HG03521 (cell line): Measurements from ENCODE around the gene HLA-DMA.

ENCODE experiments used
- ATAC-seq: cut with Tn5 transposase; IDR thresholded peaks from one replicate; pipeline ENCODE4 v1.9.1; 2021; ENCODE audit warnings: mild to moderate bottlenecking, moderate library complexity; ENCODE audit not compliant: unreplicated experiment

Gene HLA-DMA

DNA sequence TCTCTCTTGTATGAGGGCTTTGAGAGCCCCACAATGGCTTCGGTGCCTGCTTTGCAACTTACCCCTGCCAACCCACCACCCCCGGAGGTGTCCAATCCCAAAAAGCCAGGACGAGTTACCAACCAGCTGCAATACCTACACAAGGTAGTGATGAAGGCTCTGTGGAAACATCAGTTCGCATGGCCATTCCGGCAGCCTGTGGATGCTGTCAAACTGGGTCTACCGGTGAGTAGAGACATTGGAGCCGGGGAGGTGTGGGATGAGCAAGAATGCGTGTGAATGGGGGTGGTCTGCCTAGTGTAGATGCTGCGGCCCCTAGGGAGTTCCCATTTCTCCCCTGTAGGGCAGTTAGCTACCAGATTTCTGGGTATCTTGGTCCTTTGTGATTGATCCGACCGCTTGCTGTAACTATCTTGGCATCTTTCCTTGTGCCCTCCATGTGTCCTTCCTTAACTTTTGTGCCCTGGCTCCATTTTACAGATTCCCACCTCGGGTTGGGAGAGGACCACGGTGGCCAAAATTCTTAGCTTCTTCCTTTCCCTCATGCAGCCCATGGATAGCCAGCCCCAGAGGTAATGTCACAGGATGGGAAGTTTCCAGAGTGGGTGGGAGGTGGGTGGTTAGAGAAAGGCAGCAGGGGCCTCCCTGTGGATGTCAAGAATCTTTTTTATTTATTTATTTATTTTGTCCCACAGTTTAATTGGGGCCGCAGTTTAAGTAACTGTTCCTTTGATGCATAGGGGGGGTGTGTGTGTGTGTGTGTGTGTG, 21.8 kb upstream of the HLA-DMA start:
- no peak for ATAC-seq

DNA sequence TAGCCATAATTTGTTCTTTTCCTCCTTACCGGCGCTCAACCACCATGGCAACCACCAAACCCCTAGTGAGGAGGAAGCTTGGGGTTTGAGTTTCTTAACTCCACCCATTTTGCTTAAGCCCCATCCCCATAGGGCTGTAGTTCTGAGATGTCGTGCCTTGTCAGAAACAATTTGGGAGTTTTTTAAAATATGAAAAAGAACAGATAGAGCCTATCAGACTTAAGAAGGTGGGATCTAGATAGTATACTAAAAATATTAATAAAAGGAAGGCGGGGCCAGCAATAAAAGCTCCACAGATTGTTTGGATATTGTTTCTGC, 21.1 kb upstream of the HLA-DMA start:
- ATAC-seq: no peak

DNA sequence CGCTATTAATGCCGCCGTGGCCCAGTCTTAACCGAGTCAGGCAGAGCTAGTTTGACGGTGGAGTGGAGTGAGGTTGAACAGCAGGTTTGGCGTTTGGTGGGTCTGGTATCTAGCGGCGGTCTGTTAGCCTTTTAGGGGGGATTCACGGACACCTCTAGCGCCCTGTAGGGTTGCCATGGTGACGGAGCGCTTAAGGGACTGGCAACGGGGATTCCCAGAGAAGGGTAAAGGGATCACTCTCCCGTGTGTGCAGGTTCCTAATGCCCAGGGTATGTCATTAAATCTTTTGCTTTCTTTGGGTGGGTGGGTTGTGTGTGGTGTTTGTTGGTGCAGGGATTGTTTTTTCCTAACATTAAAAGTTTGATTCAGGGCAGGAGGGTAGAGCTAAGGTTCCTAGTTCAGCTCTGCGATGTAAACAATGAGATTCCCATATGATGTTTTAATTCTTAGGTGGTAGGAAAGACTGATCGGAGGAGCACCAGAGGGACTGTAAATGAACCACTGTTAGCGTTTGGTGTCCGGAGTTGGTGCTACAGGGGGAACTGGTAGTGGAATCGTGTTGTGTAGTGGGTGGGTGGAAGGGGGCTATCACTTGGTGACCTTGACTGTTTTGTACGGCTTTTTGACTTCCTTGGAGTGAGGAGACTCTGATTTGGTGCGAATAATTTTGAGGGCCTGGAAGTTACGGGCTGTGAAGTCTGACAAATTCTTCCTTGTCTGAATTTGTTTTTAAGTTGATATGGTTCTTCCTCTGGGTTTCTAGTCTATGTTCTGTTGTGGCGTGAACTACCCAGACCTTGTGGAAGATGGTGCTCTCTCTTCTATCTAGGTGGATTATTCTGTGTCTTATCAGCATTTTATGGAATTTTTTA, 20.5 kb upstream of the HLA-DMA start:
- no peak for ATAC-seq

DNA sequence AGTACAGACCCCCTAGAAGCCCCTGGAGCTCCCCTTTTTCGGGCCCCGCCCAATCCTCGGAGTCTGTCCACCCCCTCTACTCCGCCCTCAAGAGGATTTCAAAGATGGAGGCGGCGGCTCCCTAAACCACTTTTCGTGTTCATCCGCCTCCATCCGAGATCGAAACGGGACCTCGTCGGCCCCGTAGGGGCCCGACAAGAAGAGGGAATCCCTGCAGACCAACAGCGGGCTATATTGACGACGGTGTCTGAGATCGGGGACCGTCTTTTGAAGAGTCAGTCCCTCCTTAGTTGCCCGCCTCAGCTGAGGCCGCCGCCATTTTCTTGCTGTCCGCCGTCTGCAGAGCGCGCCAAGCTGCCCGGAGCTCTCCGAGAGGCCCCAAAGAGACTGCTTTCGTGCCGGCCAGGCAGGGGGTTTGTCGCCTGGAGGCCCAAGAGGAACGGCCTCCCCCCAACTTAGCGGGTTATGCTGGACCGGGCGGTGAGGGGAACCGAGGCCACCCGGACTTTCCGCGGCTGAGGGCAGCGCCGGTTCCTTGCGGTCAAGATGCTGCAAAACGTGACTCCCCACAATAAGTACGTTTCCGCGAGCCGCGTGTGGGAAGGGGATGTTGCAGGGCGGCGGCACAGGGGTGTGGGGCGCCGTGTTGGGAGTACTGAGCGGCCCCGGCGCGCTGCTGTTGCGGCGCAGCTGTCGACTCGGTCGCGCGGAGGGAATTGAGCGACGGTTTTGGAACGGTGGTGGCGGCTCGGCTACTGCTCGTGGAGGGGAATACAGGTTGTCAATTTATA, 19.7 kb upstream of the HLA-DMA start:
- no peak for ATAC-seq

DNA sequence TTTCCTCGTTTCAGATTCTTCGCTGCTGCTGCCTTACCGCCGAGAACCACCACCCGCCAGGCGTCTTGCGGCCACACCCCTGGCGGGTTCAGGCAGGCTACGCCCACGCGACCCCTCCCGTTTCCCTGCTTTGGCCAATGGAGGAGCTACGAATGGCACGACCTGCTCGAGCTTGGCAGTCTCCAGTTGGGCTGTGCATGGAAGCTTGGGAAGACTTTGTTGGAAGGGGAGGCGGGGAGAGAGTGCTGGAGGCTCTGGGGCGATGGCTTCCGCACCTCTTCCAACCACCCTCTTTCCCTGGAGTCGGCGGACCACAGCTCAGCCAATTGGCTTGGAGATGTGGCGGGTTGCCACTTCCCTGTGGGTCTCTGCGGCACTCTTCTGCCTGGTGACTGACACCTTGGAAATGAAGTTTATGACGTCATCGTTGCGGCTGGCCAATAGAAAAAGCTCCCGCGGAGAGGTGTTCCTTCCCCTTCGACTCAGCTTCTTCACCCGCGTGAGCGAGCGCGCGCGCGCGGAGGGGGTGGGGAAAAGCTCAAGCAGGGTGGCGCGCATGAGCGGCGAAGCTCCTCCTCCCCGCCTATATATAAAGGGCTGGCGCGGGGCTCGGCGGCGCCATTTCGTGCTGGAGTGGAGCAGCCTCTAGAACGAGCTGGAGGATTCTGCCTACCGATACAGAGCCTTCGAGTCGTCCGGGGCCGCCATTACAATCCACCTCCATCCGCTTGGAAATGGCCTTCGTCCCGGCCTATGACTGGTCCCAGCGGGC, 18.9 kb upstream of the HLA-DMA start:
- peak; percentile 39 for ATAC-seq

DNA sequence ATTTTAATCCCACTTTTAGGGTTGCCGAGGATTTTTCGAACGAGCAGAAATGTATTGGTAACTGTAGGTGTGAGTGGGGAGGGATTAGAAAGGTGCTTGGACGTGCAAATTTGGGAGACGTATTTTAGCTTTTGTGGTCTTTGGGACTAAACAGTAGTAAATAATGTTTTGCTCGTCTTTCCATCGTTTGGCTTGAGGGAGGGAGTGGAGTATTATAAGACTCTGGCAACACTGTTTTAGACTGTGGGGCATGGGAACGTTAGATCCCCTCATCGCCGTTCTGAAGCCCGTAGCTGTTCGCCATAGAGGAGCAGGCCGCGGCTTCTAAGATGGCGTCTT, 18.3 kb upstream of the HLA-DMA start:
- no peak for ATAC-seq

DNA sequence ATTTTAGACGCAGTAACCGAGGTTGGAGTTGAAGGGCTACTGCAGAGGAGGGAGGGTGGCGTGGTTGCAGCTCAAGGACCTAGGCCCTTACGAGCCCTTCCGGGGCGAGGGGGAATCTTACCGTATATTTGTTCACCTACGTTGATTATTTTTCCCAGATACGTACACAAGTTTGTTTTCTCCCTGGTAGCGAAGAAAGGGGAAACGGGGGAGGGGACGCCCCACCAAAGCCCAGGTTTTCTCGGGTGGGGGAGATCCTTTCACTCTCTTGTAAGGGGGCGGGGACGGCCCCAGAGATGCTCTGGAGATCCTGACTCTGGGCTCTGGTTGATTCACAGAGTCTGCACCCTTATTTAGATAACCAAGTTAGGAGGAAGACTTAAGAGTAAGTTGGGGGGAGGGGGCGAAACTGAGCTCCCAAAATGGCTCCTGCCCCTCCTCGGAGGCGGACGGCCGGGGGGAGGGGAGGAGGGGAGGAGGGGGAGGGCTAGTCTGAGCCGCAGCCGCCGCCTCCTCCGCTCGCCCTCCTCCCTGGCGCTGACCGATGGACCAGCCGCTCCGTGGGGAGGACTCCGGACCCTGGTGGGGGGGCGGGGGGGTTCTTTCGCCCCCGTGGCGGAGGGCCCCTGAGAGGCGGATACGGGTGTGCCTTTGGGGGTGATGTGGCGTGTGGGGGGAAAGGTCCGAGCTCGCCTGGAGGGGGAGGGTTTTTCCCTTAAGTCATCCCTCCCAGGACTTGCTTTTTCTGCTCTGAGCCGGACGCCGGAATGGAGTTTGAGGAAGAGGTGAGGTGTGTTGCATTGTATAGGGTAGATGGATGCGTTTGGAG, 17.7 kb upstream of the HLA-DMA start:
- ATAC-seq: no peak

DNA sequence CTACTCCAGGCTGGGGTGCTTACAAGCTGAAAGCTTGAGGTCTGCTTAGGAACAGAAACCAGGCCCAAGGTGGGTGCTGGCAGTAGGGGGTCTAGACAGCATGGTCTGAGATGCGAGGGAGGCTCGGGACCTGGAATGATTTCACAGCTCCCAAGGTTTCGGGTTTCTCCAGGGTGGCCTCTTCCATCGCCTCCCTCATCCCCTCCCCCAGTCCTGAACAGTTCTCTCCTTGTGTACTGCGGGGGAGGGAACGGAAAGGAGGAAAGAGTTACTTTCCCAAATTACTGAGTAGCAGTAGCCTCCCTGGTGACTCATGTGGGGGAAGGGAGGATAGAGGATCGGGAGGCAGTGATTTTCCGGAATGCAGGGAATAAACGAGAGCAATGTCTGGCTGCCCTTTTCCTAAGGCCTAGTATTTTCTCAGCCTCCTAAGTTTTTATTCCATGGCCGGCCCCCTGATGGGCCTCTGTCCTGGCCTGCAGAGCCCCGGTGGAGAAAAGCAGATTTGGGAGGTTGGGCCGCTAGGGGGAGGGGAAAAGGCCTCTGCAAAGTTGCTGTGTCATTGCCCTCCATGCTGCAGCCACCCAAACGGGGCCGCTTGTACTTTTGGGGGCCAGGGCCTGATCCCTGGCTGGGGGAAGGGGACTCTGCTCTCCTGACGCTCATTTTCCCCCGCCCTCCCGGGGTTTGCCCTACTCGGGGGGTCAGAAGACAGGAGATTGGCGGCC, 17.0 kb upstream of the HLA-DMA start:
- no peak for ATAC-seq

DNA sequence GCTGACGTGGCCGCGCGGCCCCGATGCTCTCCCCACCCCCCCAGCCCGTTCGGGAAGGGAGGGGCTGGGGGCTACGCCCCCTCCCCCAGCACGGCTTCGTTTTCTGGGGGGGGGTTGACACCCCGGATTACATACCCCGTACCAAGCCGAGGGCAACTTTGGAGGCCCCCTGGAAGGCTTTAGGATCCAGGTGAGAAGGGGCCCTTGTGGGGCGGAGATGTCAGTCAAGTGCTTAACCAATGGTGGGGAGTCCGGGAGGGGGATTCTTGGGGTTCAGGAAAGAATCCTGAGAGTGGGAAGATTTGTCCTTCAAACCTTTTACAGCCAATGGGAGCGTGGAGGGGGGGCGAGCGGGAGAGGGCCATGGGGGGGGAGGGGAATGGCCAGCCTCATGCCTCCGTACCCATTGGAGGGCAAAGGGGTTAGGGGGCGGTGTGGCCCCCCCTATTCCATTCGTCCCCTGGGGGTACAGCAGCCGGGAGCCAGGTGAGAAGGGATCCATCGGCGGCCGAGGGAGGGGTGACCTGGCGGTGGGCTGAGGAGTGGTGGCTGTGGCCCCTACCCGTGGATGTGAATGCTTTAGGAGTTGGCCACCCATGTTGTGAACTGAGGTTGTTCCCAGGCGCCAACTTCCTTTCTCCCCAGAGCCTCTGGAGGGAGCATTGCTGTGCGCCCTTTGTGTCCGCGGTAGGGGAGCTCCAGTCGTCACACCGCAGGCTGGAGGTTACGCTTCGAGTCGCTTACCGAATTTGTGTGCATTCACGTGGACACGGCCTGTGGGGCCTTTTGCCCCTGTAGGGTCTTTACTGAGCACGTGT, 16.2 kb upstream of the HLA-DMA start:
- ATAC-seq: no peak

DNA sequence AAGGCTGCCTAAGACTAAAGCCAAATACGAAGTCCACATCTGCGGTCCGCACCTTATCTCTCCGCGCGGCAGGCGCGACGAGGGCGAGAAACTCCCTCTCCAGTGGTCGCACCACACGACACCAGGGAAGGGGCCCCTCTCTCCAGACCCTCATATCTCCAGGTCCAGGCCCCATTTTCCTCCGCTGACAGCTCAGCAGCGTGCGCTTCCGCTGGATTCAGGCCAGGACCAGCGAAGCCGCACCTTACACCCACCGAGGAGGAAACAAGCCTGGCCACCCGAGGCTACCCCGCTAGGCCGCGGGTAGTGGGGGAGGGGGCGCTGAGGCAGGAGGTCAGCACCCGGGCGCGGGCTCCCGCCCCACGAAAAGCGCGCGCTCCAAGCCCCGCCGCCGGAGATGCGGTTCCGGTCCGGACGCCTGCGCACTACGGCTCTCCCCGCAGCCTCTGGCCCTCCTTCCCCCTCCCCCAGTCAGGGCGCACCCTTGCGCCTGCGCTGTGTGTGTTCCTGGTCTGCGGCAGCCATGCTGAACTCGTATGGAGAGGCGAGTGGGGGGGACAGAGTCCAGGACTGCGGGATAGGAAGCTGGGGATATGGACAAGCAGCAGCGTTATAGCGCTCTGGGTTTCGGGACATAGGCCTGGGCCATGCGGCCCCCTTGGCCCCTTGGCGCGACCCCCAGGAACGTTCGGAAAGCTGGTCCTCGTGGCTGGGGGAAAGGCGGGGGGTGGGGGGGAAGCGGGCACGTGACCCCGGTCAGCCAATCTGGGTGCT, 15.4 kb upstream of the HLA-DMA start, which contains the start of gene BRD2:
BRD2 (plus strand) TSS at position 502 of the 774 bp plus-strand sequence. CDS start 4,305 bp downstream, outside the sequence.
- ATAC-seq: peak; percentile 36

DNA sequence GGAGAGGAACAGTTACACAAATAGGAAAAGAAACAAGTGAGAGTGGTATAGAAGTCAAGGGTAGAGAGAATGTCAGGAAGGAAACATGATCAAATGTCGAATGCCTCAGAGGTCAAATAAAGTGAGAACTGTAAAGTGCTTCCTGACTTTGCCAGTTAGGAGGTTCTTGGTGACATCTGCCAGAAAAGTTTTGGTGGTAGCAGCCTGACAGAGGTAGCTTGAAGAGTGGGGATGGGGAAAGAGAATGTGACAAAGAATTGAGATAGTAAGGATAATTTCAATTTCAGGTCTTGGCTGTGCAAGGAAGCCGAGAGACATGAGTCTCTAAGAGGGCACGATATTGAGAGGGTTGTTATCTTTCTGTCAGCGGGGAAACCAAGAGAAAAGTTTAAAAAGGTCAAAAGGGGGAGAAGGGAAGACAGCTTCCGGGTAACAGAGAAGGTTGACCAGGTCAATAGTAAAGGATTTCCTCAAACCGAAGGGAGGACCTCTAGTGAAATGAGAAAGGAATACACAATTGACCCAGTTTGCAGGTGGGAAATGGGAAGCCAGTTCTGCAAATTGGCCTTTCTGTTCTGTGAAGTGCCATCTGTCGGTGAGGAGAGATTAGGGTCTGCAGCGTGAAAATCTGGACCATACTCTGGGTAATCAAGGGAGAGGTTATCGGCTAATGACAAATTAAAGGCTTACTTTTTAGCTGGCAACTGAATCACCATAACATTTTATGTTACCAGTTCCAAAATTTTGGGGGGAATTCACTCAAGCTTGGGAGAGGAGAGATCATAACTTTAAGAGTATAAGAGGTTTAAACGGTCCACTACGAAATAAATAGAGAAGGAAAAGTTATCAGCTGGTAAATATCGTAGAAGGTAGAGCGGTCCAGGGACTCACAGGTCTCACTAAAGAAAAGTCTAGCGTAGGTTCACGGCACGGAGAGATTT, 14.5 kb upstream of the HLA-DMA start:
- ATAC-seq: no peak

DNA sequence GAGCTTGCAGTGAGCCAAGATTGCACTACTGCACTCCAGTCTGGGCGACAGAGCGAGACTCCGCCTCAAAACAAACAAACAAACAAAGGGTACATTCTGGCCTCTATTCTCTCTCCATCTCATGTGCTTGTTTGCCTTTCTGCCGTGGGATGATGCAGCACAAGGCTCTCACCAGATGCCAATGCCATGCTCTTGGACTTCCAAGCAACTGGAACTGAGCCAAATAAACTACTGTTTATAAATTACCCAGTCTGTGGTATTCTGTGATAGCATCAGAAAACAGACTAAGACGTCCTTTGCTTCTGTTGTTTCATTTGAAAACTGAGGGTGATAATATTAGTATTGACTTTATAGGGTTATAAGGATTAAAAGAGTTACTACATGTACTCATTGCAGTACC, 11.9 kb upstream of the HLA-DMA start:
- no peak for ATAC-seq

DNA sequence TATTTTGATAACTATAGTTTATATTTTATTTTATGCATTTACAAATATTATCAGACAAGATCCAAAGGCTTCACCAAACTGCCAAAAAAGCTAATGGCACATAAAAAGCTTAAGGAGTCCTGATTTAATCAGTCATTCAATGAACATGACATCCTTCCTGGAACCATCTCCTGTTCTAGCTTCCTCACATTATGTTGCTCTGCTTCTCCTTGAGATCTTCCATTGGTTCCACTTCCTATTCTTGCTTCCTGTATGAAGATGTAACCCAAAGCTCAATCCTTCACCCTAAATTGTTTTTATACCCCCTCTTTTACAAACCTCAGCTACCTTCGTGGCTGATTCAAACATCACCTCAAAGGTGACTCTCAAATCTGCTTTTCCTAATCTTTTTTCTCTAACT, 11.0 kb upstream of the HLA-DMA start:
- ATAC-seq: no peak

DNA sequence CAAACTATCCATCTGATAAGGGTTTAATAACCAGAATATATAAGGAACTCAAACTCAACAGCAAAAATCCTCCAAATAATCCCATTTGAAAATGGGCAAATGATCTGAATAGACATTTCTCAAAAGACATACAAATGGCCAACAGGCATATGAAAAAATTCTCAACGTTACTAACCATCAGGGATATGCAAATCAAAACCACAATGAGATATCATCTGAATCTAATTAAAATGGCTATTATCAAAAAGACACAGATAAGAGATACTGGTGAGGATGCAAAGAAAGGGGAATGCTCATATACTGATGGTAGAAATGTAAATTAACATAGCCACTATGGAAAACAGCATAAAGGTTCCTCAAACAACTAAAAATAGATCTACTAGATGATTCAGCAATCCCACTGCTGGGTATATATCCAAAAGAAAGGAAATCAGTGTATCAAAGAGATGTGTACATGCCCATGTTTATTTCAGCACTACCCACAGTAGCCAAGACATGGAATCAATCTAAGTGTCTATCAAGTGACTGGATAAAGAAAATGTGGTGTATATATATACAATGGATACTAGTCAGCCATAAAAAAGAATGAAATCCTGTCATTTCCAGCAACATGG, 9.4 kb upstream of the HLA-DMA start:
- no peak for ATAC-seq

DNA sequence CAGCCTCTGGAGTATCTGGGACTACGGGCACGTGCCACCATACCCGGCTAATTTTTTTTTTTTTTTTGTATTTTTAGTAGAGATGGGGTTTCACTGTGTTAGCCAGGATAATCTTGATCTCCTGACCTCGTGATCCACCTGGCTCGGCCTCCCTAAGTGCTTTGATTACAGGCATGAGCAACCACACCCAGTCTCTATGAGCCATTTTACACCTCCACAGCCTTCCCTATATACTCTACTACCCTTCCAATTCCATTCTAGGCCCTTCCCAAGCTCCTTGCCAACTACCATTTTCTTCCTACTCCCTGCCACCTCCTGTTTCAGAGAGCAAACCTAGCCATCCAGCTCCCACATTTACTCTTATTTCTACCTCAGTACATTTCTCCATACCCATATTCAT, 7.7 kb upstream of the HLA-DMA start:
- no peak for ATAC-seq

DNA sequence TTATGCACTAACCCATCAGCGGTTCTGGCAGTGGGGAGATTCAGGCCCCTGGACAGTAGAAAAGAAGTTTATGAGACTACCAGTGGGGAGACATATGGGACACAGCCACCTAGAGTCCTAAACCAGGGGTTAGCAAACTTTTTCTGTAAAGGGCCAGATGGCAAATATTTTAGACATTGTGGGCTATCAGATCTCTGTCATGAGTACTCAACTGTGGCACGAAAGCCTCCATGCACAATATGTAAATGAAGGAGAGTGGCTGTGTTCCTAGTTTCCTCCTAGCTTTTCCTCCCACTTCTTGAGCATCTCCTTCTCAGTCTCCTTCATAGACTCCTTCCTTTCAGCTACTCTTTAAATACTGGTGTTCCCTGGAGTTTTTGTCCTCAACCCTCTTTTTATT, 3.3 kb upstream of the HLA-DMA start:
- ATAC-seq: no peak
